Subcutaneous adipose tissue (tissue), 4 donors: Measurements from ENCODE around the gene PLD3. TPM values are rescaled to one million over a fixed set of nuclear protein-coding genes. Genes with fewer than 3 reads are reported as not detected.

Experiments used
- CTCF ChIP-seq: fragments of 450-650 bp; IDR thresholded peaks from one replicate; pipeline ENCODE4 v1.5.1; 2016; ENCODE audit warnings: low read depth, mild to moderate bottlenecking, control low read depth, antibody characterized with exemption, moderate library complexity
- total RNA-seq, 4 donors: library from RNA; depleted of rRNA; stranded (reverse); fragments of >200 nt; gene quantifications; one replicate each; pipeline ENCODE4 v1.1.0, GENCODE V29; 2016

The PLD3 gene
- total RNA-seq, 4 donors from 2014 or later, result 142 to 1,114 (median 314) TPM

- no peak for TF ChIP-seq CTCF
Measured at GRCh38 chr19:40341601-40342482, 6.7 kb upstream of the PLD3 start.

GRCh38 chr19:40342644-40343311 lies 5.7 kb upstream of the PLD3 start:
- no peak for TF ChIP-seq CTCF

- TF ChIP-seq CTCF, result no peak
Measured at GRCh38 chr19:40344422-40344821, 4.1 kb upstream of the PLD3 start.

GRCh38 chr19:40348961-40349507 lies 539 bp downstream of the PLD3 start:
- TF ChIP-seq CTCF, result no peak

GRCh38 chr19:40355975-40356680 lies 7.6 kb downstream of the PLD3 start:
- no peak for TF ChIP-seq CTCF

GRCh38 chr19:40356681-40357595 lies 8.4 kb downstream of the PLD3 start:
- TF ChIP-seq CTCF, result no peak
